Uterus (tissue), 2 donors: ENCODE data around the gene PRR9.

Experiments
- POLR2A ChIP-seq, 2 donors: fragments of 450-650 bp; IDR thresholded peaks; one replicate each; pipeline ENCODE4 v1.6.1; 2016; ENCODE audit warnings: antibody characterized with exemption in 2 of 2, mild to moderate bottlenecking in 1 of 2, moderate library complexity in 1 of 2
- TF ChIP-seq, protein P1 (sequence below), 4 experiments: fragments of 200-600 bp in 2 of 4; fragments of 450-650 bp in 2 of 4; sonication (generic) in 2 of 4; IDR thresholded peaks; one replicate each; pipeline ENCODE4 v1.5.1; 2016 to 2019; ENCODE audit warnings: antibody characterized with exemption in 4 of 4, mild to moderate bottlenecking in 2 of 4, moderate library complexity in 1 of 4

DNA sequence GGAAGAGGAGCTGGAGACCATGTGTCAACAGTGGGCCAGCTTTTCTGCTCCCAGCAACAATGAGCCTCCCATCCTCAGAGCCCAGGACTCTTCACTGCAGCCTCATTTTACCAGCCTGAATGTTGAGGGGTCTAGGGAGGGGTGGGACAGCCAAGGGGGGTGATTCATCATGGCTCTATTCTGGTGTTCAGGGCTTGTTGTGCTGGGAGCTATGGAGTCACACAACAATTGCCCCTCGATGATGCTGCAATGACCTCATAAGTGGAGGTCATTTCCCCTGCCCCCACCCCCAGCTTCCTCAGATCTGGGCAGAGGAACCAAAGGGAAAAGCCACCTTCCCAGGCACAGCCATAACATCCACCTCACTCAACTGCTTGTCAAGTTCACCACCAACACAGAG lies 14.3 kb upstream of the PRR9 start, which contains the start of gene LELP1:
- TF ChIP-seq, protein P1, sequence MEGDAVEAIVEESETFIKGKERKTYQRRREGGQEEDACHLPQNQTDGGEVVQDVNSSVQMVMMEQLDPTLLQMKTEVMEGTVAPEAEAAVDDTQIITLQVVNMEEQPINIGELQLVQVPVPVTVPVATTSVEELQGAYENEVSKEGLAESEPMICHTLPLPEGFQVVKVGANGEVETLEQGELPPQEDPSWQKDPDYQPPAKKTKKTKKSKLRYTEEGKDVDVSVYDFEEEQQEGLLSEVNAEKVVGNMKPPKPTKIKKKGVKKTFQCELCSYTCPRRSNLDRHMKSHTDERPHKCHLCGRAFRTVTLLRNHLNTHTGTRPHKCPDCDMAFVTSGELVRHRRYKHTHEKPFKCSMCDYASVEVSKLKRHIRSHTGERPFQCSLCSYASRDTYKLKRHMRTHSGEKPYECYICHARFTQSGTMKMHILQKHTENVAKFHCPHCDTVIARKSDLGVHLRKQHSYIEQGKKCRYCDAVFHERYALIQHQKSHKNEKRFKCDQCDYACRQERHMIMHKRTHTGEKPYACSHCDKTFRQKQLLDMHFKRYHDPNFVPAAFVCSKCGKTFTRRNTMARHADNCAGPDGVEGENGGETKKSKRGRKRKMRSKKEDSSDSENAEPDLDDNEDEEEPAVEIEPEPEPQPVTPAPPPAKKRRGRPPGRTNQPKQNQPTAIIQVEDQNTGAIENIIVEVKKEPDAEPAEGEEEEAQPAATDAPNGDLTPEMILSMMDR (IDR thresholded peaks at IDR 0.05): no peak
- no peak for TF ChIP-seq POLR2A (IDR thresholded peaks at IDR 0.05)
